Measurements from ENCODE around the gene LRRC73. TPM values are rescaled to one million over a fixed set of nuclear protein-coding genes. Genes with fewer than 3 reads are reported as not detected.

LRRC73 gene
- total RNA-seq, 2 experiments from 2014 or later: 0.45 to 0.52 TPM

- Histone ChIP-seq H3K4me1 (ENCODE audit: insufficient read depth, low read length) (peaks cover 23% of the 10 kb centered on the region), H3K27ac (ENCODE audit: low read depth in 1 of 2, low read length in 2 of 2) (no peak overlapping the region), H3K9me3 (ENCODE audit: control insufficient read depth in 1 of 2, insufficient read depth in 1 of 2, low read length in 2 of 2) (no peaks in the 10 kb centered on the region), H3K4me3 (ENCODE audit: low read length) (no peak overlapping the region), H3K27me3 (ENCODE audit: control insufficient read depth in 1 of 2, insufficient read depth in 2 of 2, low read length in 2 of 2) (no peaks in the 10 kb centered on the region), H3K36me3 (ENCODE audit: insufficient read depth, low read length) (peaks cover 56% of the 10 kb centered on the region)
- ChIA-PET CTCF (interaction anchor here (0.5 to 0.6 kb wide), 2 partner anchors 190 to 585 kb away, joined by 3 read pairs; no protein-coding TSS in a partner anchor), POLR2A (no interaction called here)
- ATAC-seq (ENCODE audit: poor library complexity) (no peak), DNase-seq (no peak)
- Mint-ChIP-seq H3K27ac (no peak overlapping the region), H3K36me3 (ENCODE audit: low read depth) (peaks cover 64% of the 10 kb centered on the region), H3K9me3 (no peaks in the 10 kb centered on the region), H3K4me1 (ENCODE audit: low read depth) (peaks cover 31% of the 10 kb centered on the region), H3K4me3 (no peak overlapping the region), H3K27me3 (no peaks in the 10 kb centered on the region)
- TF ChIP-seq CTCF (IDR thresholded peaks at IDR 0.05): no peak
- intact Hi-C loops (cut with DNase I, micrococcal nuclease): no loop called here
Measured at GRCh38 chr6:43497689-43498088, 12.5 kb downstream of the LRRC73 start.

GRCh38 chr6:43497129-43497396 lies 13.1 kb downstream of the LRRC73 start:
- Mint-ChIP-seq H3K4me3 (no peak overlapping the region), H3K36me3 (ENCODE audit: low read depth) (peaks cover 61% of the 10 kb centered on the region), H3K9me3 (no peaks in the 10 kb centered on the region), H3K27me3 (no peaks in the 10 kb centered on the region), H3K4me1 (ENCODE audit: low read depth) (peaks cover 36% of the 10 kb centered on the region), H3K27ac (no peak overlapping the region)
- peaks cover 25% of the 10 kb centered on the region for H3K4me1 ChIP-seq (ENCODE audit: insufficient read depth, low read length)
- peaks cover 50% of the 10 kb centered on the region for H3K36me3 ChIP-seq (ENCODE audit: insufficient read depth, low read length)
- DNase-seq: no peak
- ChIA-PET POLR2A (interaction anchor here (2.4 kb wide), 1 partner anchor 13 kb away, joined by 10 read pairs; the partner anchor contains the start of gene LRRC73), CTCF (no interaction called here)
- intact Hi-C loops (cut with DNase I, micrococcal nuclease): no loop called here
- H3K27ac ChIP-seq (ENCODE audit: low read depth in 1 of 2, low read length in 2 of 2): no peak overlapping the region
- H3K27me3 ChIP-seq (ENCODE audit: control insufficient read depth in 1 of 2, insufficient read depth in 2 of 2, low read length in 2 of 2): no peaks in the 10 kb centered on the region
- no peak for ATAC-seq (ENCODE audit: poor library complexity)
- H3K4me3 ChIP-seq (ENCODE audit: low read length): no peak overlapping the region
- no peak for TF ChIP-seq CTCF (IDR thresholded peaks at IDR 0.05)
- no peaks in the 10 kb centered on the region for H3K9me3 ChIP-seq (ENCODE audit: control insufficient read depth in 1 of 2, insufficient read depth in 1 of 2, low read length in 2 of 2)

- Mint-ChIP-seq H3K9me3 (no peaks in the 10 kb centered on the region), H3K27ac (no peak overlapping the region), H3K4me1 (ENCODE audit: low read depth) (peaks cover 36% of the 10 kb centered on the region), H3K27me3 (no peaks in the 10 kb centered on the region), H3K4me3 (no peak overlapping the region), H3K36me3 (ENCODE audit: low read depth) (peaks cover 56% of the 10 kb centered on the region)
- DNase-seq (peak in 2 of 14 experiments; percentile 36 to 45), ATAC-seq (ENCODE audit: poor library complexity) (peak; percentile 53)
- Histone ChIP-seq H3K9me3 (ENCODE audit: control insufficient read depth in 1 of 2, insufficient read depth in 1 of 2, low read length in 2 of 2) (no peaks in the 10 kb centered on the region), H3K27me3 (ENCODE audit: control insufficient read depth in 1 of 2, insufficient read depth in 2 of 2, low read length in 2 of 2) (no peaks in the 10 kb centered on the region), H3K4me1 (ENCODE audit: insufficient read depth, low read length) (peaks cover 27% of the 10 kb centered on the region), H3K27ac (ENCODE audit: low read depth in 1 of 2, low read length in 2 of 2) (no peak overlapping the region), H3K36me3 (ENCODE audit: insufficient read depth, low read length) (peaks cover 45% of the 10 kb centered on the region), H3K4me3 (ENCODE audit: low read length) (no peak overlapping the region)
- no peak for TF ChIP-seq CTCF (IDR thresholded peaks at IDR 0.05)
- CTCF ChIA-PET: no interaction called here
- POLR2A ChIA-PET: interaction anchor here (2.4 kb wide), 1 partner anchor 13 kb away, joined by 10 read pairs; the partner anchor contains the start of gene LRRC73
- intact Hi-C loops (cut with DNase I, micrococcal nuclease): no loop called here
Measured at GRCh38 chr6:43496370-43497128, 13.6 kb downstream of the LRRC73 start.

Measured in CD4-positive, alpha-beta T cell (primary cell).